Glutamatergic neuron (in vitro differentiated cells): ENCODE results near the gene RAVER2. TPM values are rescaled to one million over a fixed set of nuclear protein-coding genes. Genes with fewer than 3 reads are reported as not detected.

Experiments
- DNase-seq: peaks from one replicate; pipeline ENCODE4 v3.0.0; 2022
- H3K27ac Mint-ChIP-seq: one replicate; pipeline ENCODE4 v1.8.0; 2020; ENCODE audit warnings: mild to moderate bottlenecking, mixed read lengths, inconsistent platforms; ENCODE audit not compliant: unreplicated experiment
- H3K27me3 Mint-ChIP-seq: one replicate; pipeline ENCODE4 v1.8.0; 2020; ENCODE audit warnings: mild to moderate bottlenecking, moderate library complexity, mixed read lengths, inconsistent platforms; ENCODE audit not compliant: unreplicated experiment
- H3K36me3 Mint-ChIP-seq: one replicate; pipeline ENCODE4 v1.8.0; 2020; ENCODE audit warnings: mild to moderate bottlenecking, mixed read lengths, inconsistent platforms; ENCODE audit not compliant: unreplicated experiment
- H3K4me1 Mint-ChIP-seq: one replicate; pipeline ENCODE4 v1.8.0; 2020; ENCODE audit warnings: mild to moderate bottlenecking, low read depth, mixed read lengths, inconsistent platforms; ENCODE audit not compliant: unreplicated experiment
- H3K4me3 Mint-ChIP-seq: one replicate; pipeline ENCODE4 v1.8.0; 2020; ENCODE audit warnings: mild to moderate bottlenecking, mixed read lengths, inconsistent platforms; ENCODE audit not compliant: unreplicated experiment
- H3K9me3 Mint-ChIP-seq: one replicate; pipeline ENCODE4 v1.8.0; 2020; ENCODE audit warnings: mild to moderate bottlenecking, moderate library complexity, mixed read lengths, inconsistent platforms; ENCODE audit not compliant: unreplicated experiment
- total RNA-seq: library from RNA; stranded (reverse); fragmentation: NEBNext Ultra II Directional; extraction: Animal tissue kit (Norgen Biotek cat#: 25700); gene quantifications from one replicate; pipeline ENCODE4 v1.2.1, GENCODE V29; 2021; ENCODE audit not compliant: unreplicated experiment
- TF ChIP-seq, protein P1 (sequence below): fragments of 200-600 bp; sonication (generic); IDR thresholded peaks from one replicate; pipeline ENCODE4 v1.5.0; 2021; ENCODE audit not compliant: partially characterized antibody, unreplicated experiment

RAVER2 gene
- total RNA-seq, 1 donor from 2014 or later, result 4.4 TPM

DNA sequence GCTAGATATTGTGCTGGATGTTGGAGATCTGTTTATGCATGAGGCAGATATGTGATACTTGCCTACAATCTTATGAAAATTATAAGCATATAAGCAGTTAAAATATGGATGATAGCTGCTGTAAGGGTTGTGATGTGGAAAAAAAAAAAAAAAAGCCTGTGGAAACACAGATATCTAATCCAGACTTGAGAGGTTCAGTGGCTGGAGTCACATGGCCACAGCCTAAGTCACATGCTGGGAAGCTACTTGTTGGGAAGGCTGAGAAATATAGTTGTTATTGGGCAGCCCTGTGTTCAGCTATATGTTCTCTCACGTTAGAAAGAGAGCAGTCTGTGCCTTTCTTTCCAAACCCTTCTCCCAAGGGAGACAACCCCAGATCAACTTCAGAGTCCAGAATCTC is 15.1 kb downstream of the RAVER2 start:
- Mint-ChIP-seq H3K4me3 (no peak overlapping the region), H3K9me3 (no peaks in the 10 kb centered on the region), H3K27ac (no peak overlapping the region), H3K27me3 (no peaks in the 10 kb centered on the region), H3K36me3 (no peaks in the 10 kb centered on the region), H3K4me1 (no peaks in the 10 kb centered on the region)
- TF ChIP-seq, protein P1, sequence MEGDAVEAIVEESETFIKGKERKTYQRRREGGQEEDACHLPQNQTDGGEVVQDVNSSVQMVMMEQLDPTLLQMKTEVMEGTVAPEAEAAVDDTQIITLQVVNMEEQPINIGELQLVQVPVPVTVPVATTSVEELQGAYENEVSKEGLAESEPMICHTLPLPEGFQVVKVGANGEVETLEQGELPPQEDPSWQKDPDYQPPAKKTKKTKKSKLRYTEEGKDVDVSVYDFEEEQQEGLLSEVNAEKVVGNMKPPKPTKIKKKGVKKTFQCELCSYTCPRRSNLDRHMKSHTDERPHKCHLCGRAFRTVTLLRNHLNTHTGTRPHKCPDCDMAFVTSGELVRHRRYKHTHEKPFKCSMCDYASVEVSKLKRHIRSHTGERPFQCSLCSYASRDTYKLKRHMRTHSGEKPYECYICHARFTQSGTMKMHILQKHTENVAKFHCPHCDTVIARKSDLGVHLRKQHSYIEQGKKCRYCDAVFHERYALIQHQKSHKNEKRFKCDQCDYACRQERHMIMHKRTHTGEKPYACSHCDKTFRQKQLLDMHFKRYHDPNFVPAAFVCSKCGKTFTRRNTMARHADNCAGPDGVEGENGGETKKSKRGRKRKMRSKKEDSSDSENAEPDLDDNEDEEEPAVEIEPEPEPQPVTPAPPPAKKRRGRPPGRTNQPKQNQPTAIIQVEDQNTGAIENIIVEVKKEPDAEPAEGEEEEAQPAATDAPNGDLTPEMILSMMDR, result no peak
- DNase-seq, result no peak

DNA sequence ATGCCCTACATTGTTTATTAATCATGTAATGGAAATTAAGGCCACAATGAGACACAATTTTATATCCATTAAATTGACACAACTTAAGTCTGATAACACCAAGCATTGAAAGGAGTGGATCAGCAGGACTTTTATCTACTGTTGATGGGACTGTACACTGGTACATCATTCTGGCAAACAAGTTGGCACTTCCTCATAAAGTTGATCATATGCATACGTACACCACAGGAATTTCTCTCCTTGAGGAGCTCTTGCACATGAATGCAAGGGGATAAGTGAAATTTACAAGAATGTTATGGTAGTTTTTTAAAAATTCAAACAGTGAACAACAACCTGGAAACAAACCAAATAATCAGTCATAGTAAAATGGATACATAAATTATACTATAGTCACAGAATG is 20.1 kb downstream of the RAVER2 start:
- H3K9me3 Mint-ChIP-seq, result no peaks in the 10 kb centered on the region
- no peaks in the 10 kb centered on the region for H3K36me3 Mint-ChIP-seq
- H3K4me1 Mint-ChIP-seq, result no peaks in the 10 kb centered on the region
- H3K4me3 Mint-ChIP-seq, result no peak overlapping the region
- no peak overlapping the region for H3K27ac Mint-ChIP-seq
- no peak for DNase-seq
- TF ChIP-seq, protein P1, result no peak
- no peaks in the 10 kb centered on the region for H3K27me3 Mint-ChIP-seq

DNA sequence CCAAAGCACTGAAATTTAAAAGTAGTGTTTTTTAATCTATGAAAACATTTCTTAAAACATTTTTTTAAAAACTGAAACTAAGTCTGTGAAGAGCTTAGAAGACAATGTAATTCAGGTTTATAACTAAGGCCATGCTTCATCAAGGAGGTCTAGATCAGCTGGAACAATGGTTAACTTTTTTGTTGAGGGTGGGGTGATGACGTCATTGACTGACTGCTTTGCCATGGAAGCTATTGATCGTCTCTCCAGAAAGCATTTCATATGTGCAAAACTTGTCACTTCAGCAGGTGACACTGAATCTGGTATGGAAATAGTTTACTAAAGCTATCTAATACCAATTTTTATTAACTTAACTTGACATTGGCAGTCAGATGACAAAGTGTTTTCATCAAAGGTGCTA is 21.0 kb downstream of the RAVER2 start:
- TF ChIP-seq, protein P1, result no peak
- no peak overlapping the region for H3K4me3 Mint-ChIP-seq
- no peaks in the 10 kb centered on the region for H3K27me3 Mint-ChIP-seq
- no peaks in the 10 kb centered on the region for H3K9me3 Mint-ChIP-seq
- DNase-seq, result no peak
- no peaks in the 10 kb centered on the region for H3K4me1 Mint-ChIP-seq
- no peak overlapping the region for H3K27ac Mint-ChIP-seq
- H3K36me3 Mint-ChIP-seq, result no peaks in the 10 kb centered on the region

- Mint-ChIP-seq H3K27ac (no peak overlapping the region), H3K4me1 (no peaks in the 10 kb centered on the region), H3K36me3 (no peaks in the 10 kb centered on the region), H3K9me3 (no peaks in the 10 kb centered on the region), H3K27me3 (no peaks in the 10 kb centered on the region), H3K4me3 (no peak overlapping the region)
- DNase-seq, result no peak
- TF ChIP-seq, protein P1, result no peak
These were observed 21.6 kb downstream of the RAVER2 start for GRCh38 chr1:64766429-64766828.

GRCh38 chr1:64769482-64769881 is 24.6 kb downstream of the RAVER2 start:
- H3K4me3 Mint-ChIP-seq, result no peak overlapping the region
- no peaks in the 10 kb centered on the region for H3K36me3 Mint-ChIP-seq
- no peaks in the 10 kb centered on the region for H3K9me3 Mint-ChIP-seq
- H3K27ac Mint-ChIP-seq, result no peak overlapping the region
- DNase-seq, result no peak
- TF ChIP-seq, protein P1, result no peak
- no peaks in the 10 kb centered on the region for H3K27me3 Mint-ChIP-seq
- H3K4me1 Mint-ChIP-seq, result no peaks in the 10 kb centered on the region
